BE2C (cell line): ENCODE results near the gene RIGI.

Source experiments
- DNase-seq: peaks from one replicate; pipeline ENCODE4 v3.0.0-alpha.2; 2020
- H3K27me3 ChIP-seq: fragments of 250-450 bp; sonication (Bioruptor Pico); 2 replicates; pipeline ENCODE4 v1.5.1; 2020; ENCODE audit warnings: mild to moderate bottlenecking
- H3K36me3 ChIP-seq: fragments of 250-450 bp; sonication (Bioruptor Pico); 2 replicates; pipeline ENCODE4 v1.5.1; 2020; ENCODE audit warnings: mild to moderate bottlenecking
- H3K4me1 ChIP-seq: fragments of 250-450 bp; sonication (Bioruptor Pico); 2 replicates; pipeline ENCODE4 v1.5.1; 2020
- H3K4me3 ChIP-seq: 2 replicates; pipeline ENCODE4 v1.5.1; 2011; ENCODE audit warnings: low read depth, low read length
- H3K9me3 ChIP-seq: fragments of 250-450 bp; sonication (Bioruptor Pico); 2 replicates; pipeline ENCODE4 v1.5.1; 2020
- CTCF ChIP-seq: IDR thresholded peaks from 2 replicates; pipeline ENCODE4 v1.5.1; 2012; ENCODE audit warnings: mild to moderate bottlenecking, low read depth, low read length

The RIGI gene

GRCh38 chr9:32570262-32570661 is 44.3 kb upstream of the RIGI start:
- H3K4me3 ChIP-seq, result no peak overlapping the region
- H3K4me1 ChIP-seq, result peaks cover 3% of the 10 kb centered on the region; the same call in 1 of the 2 replicates
- no peaks in the 10 kb centered on the region for H3K27me3 ChIP-seq
- no peak for DNase-seq
- H3K9me3 ChIP-seq, result no peaks in the 10 kb centered on the region
- no peak for TF ChIP-seq CTCF
- peaks cover 20% of the 10 kb centered on the region for H3K36me3 ChIP-seq

GRCh38 chr9:32566770-32567169 is 40.8 kb upstream of the RIGI start:
- Histone ChIP-seq H3K4me3 (no peak overlapping the region), H3K36me3 (peaks cover 24% of the 10 kb centered on the region), H3K27me3 (no peaks in the 10 kb centered on the region), H3K9me3 (no peaks in the 10 kb centered on the region), H3K4me1 (peaks cover 6% of the 10 kb centered on the region; the same call in 1 of the 2 replicates)
- TF ChIP-seq CTCF, result no peak
- no peak for DNase-seq

- H3K36me3 ChIP-seq, result peaks cover 24% of the 10 kb centered on the region
- H3K4me3 ChIP-seq, result no peak overlapping the region
- no peaks in the 10 kb centered on the region for H3K9me3 ChIP-seq
- no peak for DNase-seq
- H3K4me1 ChIP-seq, result peaks cover 5% of the 10 kb centered on the region; the same call in 1 of the 2 replicates
- H3K27me3 ChIP-seq, result no peaks in the 10 kb centered on the region
- TF ChIP-seq CTCF, result no peak
These were observed 40.0 kb upstream of the RIGI start for GRCh38 chr9:32565967-32566366.

- H3K36me3 ChIP-seq, result no peaks in the 10 kb centered on the region
- H3K4me1 ChIP-seq, result 0 out of 2 replicates have a peak, but pooled peaks cover 4% of the 10 kb centered on the region
- no peaks in the 10 kb centered on the region for H3K9me3 ChIP-seq
- TF ChIP-seq CTCF, result no peak
- no peak overlapping the region for H3K4me3 ChIP-seq
- no peaks in the 10 kb centered on the region for H3K27me3 ChIP-seq
- DNase-seq, result no peak
These were observed 32.5 kb upstream of the RIGI start for GRCh38 chr9:32558408-32558934.

- Histone ChIP-seq H3K36me3 (no peaks in the 10 kb centered on the region), H3K4me3 (no peak overlapping the region), H3K9me3 (no peaks in the 10 kb centered on the region), H3K27me3 (no peaks in the 10 kb centered on the region), H3K4me1 (no peaks in the 10 kb centered on the region)
- DNase-seq, result no peak
- TF ChIP-seq CTCF, result no peak
These were observed 28.6 kb upstream of the RIGI start for GRCh38 chr9:32554591-32554990.

- H3K4me1 ChIP-seq, result no peaks in the 10 kb centered on the region
- no peak for TF ChIP-seq CTCF
- no peaks in the 10 kb centered on the region for H3K27me3 ChIP-seq
- H3K4me3 ChIP-seq, result no peak overlapping the region
- no peaks in the 10 kb centered on the region for H3K9me3 ChIP-seq
- H3K36me3 ChIP-seq, result no peaks in the 10 kb centered on the region
- no peak for DNase-seq
These were observed 28.1 kb upstream of the RIGI start for GRCh38 chr9:32554107-32554506.
